NT2/D1 (cell line): ENCODE data around the gene DAO.
A peak's percentile ranks its signal among the peaks of the same experiment; 100 is the strongest.

Source experiments
- DNase-seq: peaks from one replicate; pipeline ENCODE4 v3.0.0-alpha.2; 2011; ENCODE audit warnings: low read depth, low spot score
- H3K27me3 ChIP-seq: 2 replicates; pipeline ENCODE4 v1.6.0; 2011; ENCODE audit warnings: mild to moderate bottlenecking; ENCODE audit not compliant: insufficient read length, insufficient read depth
- H3K36me3 ChIP-seq: 2 replicates; pipeline ENCODE4 v1.6.1; 2011; ENCODE audit warnings: mild to moderate bottlenecking, low read length, mixed read lengths; ENCODE audit not compliant: insufficient read depth, insufficient read length
- H3K4me1 ChIP-seq: 2 replicates; pipeline ENCODE4 v1.5.1; 2011; ENCODE audit not compliant: insufficient read depth, insufficient read length
- H3K4me3 ChIP-seq: 2 replicates; pipeline ENCODE4 v1.5.1; 2011; ENCODE audit warnings: low read depth; ENCODE audit not compliant: insufficient read length
- H3K9ac ChIP-seq: 2 replicates; pipeline ENCODE4 v1.6.0; 2011; ENCODE audit warnings: low read depth; ENCODE audit not compliant: insufficient read length
- H3K9me3 ChIP-seq: 2 replicates; pipeline ENCODE4 v1.5.1; 2011; ENCODE audit warnings: mild to moderate bottlenecking, low read length; ENCODE audit not compliant: insufficient read depth
- SUZ12 ChIP-seq: IDR thresholded peaks from 2 replicates; pipeline ENCODE4 v1.6.1; 2011; ENCODE audit not compliant: insufficient read length, insufficient read depth; ENCODE audit errors: extremely low read depth
- YY1 ChIP-seq: IDR thresholded peaks from 2 replicates; pipeline ENCODE4 v1.6.1; 2011; ENCODE audit not compliant: insufficient read length, insufficient read depth
- ZNF274 ChIP-seq: IDR thresholded peaks from 2 replicates; pipeline ENCODE4 v1.6.1; 2011; ENCODE audit warnings: mild to moderate bottlenecking, low read depth, low read length

DAO gene

DNA sequence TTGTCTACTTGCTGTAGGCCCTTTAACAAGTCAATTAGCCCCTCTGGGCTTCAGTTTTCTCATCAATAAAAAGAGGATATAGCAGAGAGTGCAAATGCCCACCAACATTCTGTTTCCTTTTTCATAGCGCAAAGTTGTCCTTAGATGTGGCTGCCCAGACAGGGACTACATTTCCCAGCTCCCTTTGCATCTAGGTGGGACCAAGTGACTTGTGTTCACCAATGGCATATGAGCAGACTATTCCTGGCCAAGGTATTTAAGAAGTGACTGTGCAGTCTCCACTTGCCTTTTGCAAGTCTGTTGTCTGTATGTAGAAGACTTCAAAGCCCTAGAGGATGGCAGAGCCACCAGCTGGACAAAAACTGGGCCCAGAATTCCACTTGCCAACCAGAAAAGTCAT, 59.7 kb downstream of the DAO start:
- H3K4me1 ChIP-seq: no peaks in the 10 kb centered on the region
- no peaks in the 10 kb centered on the region for H3K9me3 ChIP-seq
- no peak overlapping the region for H3K9ac ChIP-seq
- TF ChIP-seq ZNF274 (no peak), SUZ12 (no peak), YY1 (no peak)
- no peak overlapping the region for H3K4me3 ChIP-seq
- no peaks in the 10 kb centered on the region for H3K27me3 ChIP-seq
- H3K36me3 ChIP-seq: no peaks in the 10 kb centered on the region
- DNase-seq: peak; percentile 36

DNA sequence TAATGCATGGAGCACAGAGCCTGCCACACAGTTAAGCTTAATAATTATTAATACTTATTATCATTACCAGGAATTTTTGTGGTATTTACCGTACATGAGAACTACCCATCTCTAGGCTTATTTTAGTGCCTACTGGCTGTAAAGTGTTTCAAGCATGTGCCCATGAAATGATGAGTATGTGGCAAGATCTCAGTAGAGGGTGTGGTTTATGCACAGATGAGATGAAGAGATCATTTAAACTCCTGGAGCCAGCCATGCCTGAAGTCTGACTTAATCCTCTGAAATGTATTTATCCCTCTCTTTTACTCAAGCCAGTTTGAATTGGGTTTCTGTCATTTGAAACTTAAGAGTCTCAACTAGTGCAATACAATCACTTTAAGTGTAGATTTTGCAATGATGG, 60.2 kb downstream of the DAO start:
- no peak for TF ChIP-seq ZNF274
- no peak for TF ChIP-seq YY1
- TF ChIP-seq SUZ12: no peak
- Histone ChIP-seq H3K9ac (no peak overlapping the region), H3K27me3 (no peaks in the 10 kb centered on the region), H3K4me1 (no peaks in the 10 kb centered on the region), H3K4me3 (no peak overlapping the region), H3K9me3 (no peaks in the 10 kb centered on the region), H3K36me3 (no peaks in the 10 kb centered on the region)
- DNase-seq: no peak

DNA sequence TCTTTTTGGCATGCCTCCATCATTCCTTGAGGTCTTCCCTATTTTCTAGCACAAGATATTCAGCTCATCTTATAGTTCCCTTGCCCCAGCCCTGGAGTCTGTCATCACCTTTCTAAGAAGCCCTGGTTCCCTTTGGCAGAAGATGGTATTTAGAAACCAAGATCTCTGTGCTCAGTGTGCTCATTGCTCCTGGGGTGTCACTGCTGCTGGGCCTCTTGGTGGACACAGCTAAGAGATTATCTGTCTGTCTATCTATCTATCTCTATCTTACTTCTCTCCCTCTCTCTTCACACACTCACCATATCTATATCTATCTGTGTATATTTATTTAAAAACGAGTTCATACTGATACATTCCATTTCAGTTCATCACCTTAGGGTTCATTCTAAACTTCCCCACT, 67.2 kb downstream of the DAO start:
- Histone ChIP-seq H3K4me3 (no peak overlapping the region), H3K4me1 (no peaks in the 10 kb centered on the region), H3K27me3 (no peaks in the 10 kb centered on the region), H3K9me3 (peaks cover 19% of the 10 kb centered on the region), H3K36me3 (no peaks in the 10 kb centered on the region), H3K9ac (no peak overlapping the region)
- no peak for DNase-seq
- TF ChIP-seq YY1: no peak
- no peak for TF ChIP-seq ZNF274
- TF ChIP-seq SUZ12: no peak

DNA sequence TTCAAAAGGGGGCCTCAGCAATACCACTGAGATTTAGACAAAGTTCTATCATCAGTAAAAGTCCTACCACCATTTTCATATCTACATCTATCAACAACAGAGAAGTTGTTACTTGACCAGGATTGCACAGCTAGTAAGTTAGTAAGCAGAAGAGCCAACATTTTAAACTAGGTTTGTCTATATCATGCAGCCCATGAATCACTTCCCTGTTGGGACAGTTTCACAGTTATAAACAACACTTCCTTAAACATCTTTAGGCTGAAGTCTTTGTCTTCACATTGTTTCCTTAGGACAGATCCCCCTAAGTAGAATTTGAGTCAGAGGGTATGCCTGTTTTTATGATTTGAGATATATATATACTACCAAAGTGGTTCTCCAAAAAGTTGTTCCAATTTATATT, 68.5 kb downstream of the DAO start:
- H3K4me3 ChIP-seq: no peak overlapping the region
- no peak for DNase-seq
- no peak overlapping the region for H3K9ac ChIP-seq
- no peak for TF ChIP-seq YY1
- TF ChIP-seq SUZ12: no peak
- TF ChIP-seq ZNF274: no peak
- H3K36me3 ChIP-seq: no peaks in the 10 kb centered on the region
- no peaks in the 10 kb centered on the region for H3K27me3 ChIP-seq
- peaks cover 19% of the 10 kb centered on the region for H3K9me3 ChIP-seq
- no peaks in the 10 kb centered on the region for H3K4me1 ChIP-seq

DNA sequence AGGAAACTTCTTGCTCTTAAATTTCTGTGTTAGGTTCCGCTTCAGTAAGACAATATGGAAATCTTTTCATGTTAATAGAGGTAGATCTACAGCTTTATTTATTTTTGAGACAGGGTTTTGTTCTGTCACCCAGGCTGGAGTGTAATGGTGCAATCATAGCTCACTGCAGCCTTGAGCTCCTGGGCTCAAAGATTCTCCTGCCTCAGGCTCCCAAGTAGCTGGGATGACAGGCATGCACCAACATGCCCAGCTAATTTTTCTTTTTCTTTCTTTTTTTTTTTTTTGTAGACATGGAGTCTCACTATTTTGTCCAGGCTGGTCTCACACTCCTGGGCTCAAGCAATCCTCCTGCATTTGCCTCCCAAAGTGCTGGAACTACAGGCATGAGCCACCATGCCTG, 70.1 kb downstream of the DAO start:
- H3K36me3 ChIP-seq: no peaks in the 10 kb centered on the region
- DNase-seq: no peak
- TF ChIP-seq YY1: no peak
- TF ChIP-seq ZNF274: no peak
- TF ChIP-seq SUZ12: no peak
- no peaks in the 10 kb centered on the region for H3K4me1 ChIP-seq
- H3K9ac ChIP-seq: no peak overlapping the region
- H3K4me3 ChIP-seq: no peak overlapping the region
- no peaks in the 10 kb centered on the region for H3K27me3 ChIP-seq
- H3K9me3 ChIP-seq: peaks cover 19% of the 10 kb centered on the region
